Natural killer cell treated with Interleukin-12 subunit alpha and Interleukin-12 subunit beta and Interleukin-15 and Interleukin-18, amount 100 ng/mL, for 72 hours (primary cell): ENCODE data around the gene ST6GALNAC5. TPM values are rescaled to one million over a fixed set of nuclear protein-coding genes. Genes with fewer than 3 reads are reported as not detected.

Experiments
- ATAC-seq, 2 donors: fragments of 150-1000 bp; cut with Tn5 transposase in 1 of 2; sonication (Bioruptor Pico), chemical (Tn5 transposase) in 1 of 2; 2 replicates each; pipeline ENCODE4 v1.10.0; 2021
- DNase-seq: peaks from one replicate; pipeline ENCODE4 v3.0.0; 2022; ENCODE audit warnings: low spot score
- H3K27ac Mint-ChIP-seq, 2 donors: 1 replicate in 1 of 2; 2 replicates in 1 of 2; pipeline ENCODE4 v1.8.0; 2022; ENCODE audit warnings: mixed read lengths in 2 of 2, mild to moderate bottlenecking in 1 of 2, moderate library complexity in 1 of 2
- H3K27me3 Mint-ChIP-seq, 2 donors: 1 replicate in 1 of 2; 2 replicates in 1 of 2; pipeline ENCODE4 v1.8.0; 2022; ENCODE audit warnings: mixed read lengths in 2 of 2
- H3K36me3 Mint-ChIP-seq: one replicate; pipeline ENCODE4 v1.8.0; 2022; ENCODE audit warnings: mixed read lengths
- H3K4me1 Mint-ChIP-seq, 2 donors: 1 replicate in 1 of 2; 2 replicates in 1 of 2; pipeline ENCODE4 v1.8.0; 2022; ENCODE audit warnings: low read depth in 2 of 2, mixed read lengths in 2 of 2, mild to moderate bottlenecking in 1 of 2
- H3K4me3 Mint-ChIP-seq: one replicate; pipeline ENCODE4 v1.8.0; 2022; ENCODE audit warnings: mixed read lengths
- H3K9me3 Mint-ChIP-seq: 2 replicates; pipeline ENCODE4 v1.8.0; 2022; ENCODE audit warnings: mixed read lengths
- total RNA-seq, 2 donors: library from RNA; stranded (reverse); gene quantifications; one replicate each; pipeline ENCODE4 v1.2.3, GENCODE V29; 2022

The ST6GALNAC5 gene
- total RNA-seq, 2 donors from 2014 or later, result not detected

DNA sequence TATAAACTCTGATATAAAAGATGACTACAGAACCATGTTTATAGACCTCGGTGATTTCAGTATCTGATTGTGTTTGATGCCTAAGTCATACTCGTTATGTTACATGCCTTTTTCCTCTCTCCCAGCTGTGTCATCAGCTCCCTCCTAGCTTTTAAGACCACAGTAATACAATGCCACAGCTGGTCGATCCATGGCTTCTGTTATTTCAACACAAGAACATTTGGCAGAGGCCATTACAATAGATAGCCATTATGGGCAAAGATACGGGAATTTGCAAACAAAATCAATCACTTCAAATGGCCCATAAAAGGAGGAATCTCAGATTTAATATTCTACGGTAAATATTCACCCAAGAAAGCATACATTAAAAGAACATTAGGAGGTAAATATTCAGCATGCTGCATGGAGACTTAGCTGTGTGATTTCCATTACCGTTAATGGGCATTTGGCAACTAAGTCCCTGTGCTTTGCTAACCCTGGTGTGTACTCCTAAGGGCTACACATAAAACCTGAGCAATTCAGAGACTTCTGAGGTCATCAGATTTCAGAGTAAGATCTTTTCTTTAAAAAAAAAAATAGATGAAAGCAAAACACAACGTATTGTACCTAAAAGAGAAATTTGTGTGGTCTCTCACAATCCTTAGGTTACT lies 198.5 kb downstream of the ST6GALNAC5 start:
- Mint-ChIP-seq H3K36me3 (no peaks in the 10 kb centered on the region), H3K4me1 (no peaks in the 10 kb centered on the region), H3K9me3 (no peaks in the 10 kb centered on the region), H3K27ac (no peak overlapping the region), H3K4me3 (no peak overlapping the region), H3K27me3 (peaks cover 3 to 27% of the 10 kb centered on the region in 2 donors)
- ATAC-seq (no peak), DNase-seq (no peak)

- no peaks in the 10 kb centered on the region for H3K36me3 Mint-ChIP-seq
- H3K4me3 Mint-ChIP-seq, result no peak overlapping the region
- ATAC-seq (no peak), DNase-seq (no peak)
- no peak overlapping the region for H3K27ac Mint-ChIP-seq
- H3K9me3 Mint-ChIP-seq, result no peaks in the 10 kb centered on the region
- no peaks in the 10 kb centered on the region for H3K4me1 Mint-ChIP-seq
- peaks cover 0 to 19% of the 10 kb centered on the region in 2 donors for H3K27me3 Mint-ChIP-seq
Observed at GRCh38 chr1:77068013-77068412, 200.7 kb downstream of the ST6GALNAC5 start.

DNA sequence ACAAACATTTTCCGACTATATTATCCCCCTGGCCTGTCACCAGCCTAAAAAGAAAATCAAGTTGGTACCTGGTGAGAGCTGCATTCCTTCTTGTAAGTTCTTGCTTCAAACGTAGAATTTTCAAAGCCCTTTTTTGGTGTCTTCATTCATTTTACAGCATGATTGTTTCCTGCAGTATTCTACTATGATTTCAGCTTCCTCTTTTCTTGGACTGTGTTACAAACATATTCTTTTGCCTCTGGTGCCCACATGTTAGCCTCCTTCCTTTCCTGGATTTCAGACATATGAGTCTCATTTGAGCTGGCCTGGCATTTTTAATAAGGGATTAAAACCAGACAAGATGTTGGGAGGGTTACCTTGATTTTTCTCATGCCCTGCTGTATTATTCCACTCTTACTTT lies 209.5 kb downstream of the ST6GALNAC5 start:
- Mint-ChIP-seq H3K27ac (no peak overlapping the region), H3K27me3 (peaks cover 12 to 29% of the 10 kb centered on the region in 2 donors), H3K9me3 (no peaks in the 10 kb centered on the region), H3K4me1 (no peaks in the 10 kb centered on the region), H3K36me3 (no peaks in the 10 kb centered on the region), H3K4me3 (no peak overlapping the region)
- ATAC-seq (no peak), DNase-seq (no peak)

- ATAC-seq (no peak), DNase-seq (no peak)
- Mint-ChIP-seq H3K36me3 (peaks cover 7% of the 10 kb centered on the region), H3K27ac (no peak overlapping the region), H3K9me3 (no peaks in the 10 kb centered on the region), H3K27me3 (peaks cover 3 to 7% of the 10 kb centered on the region in 2 donors), H3K4me1 (no peaks in the 10 kb centered on the region), H3K4me3 (no peak overlapping the region)
Observed at GRCh38 chr1:77081834-77082233, 214.6 kb downstream of the ST6GALNAC5 start.

GRCh38 chr1:77084457-77084856 lies 217.2 kb downstream of the ST6GALNAC5 start:
- no peak for ATAC-seq
- no peak overlapping the region for H3K4me3 Mint-ChIP-seq
- no peaks in the 10 kb centered on the region for H3K4me1 Mint-ChIP-seq
- H3K9me3 Mint-ChIP-seq, result no peaks in the 10 kb centered on the region
- no peak overlapping the region for H3K27ac Mint-ChIP-seq
- H3K36me3 Mint-ChIP-seq, result peaks cover 7% of the 10 kb centered on the region
- no peak for DNase-seq
- H3K27me3 Mint-ChIP-seq, result peaks cover 0 to 7% of the 10 kb centered on the region in 2 donors

- Mint-ChIP-seq H3K36me3 (peaks cover 7% of the 10 kb centered on the region), H3K9me3 (no peaks in the 10 kb centered on the region), H3K27ac (no peak overlapping the region), H3K27me3 (peaks cover 0 to 5% of the 10 kb centered on the region in 2 donors), H3K4me3 (no peak overlapping the region), H3K4me1 (no peaks in the 10 kb centered on the region)
- no peak for DNase-seq
- no peak for ATAC-seq
Observed at GRCh38 chr1:77085109-77085508, 217.8 kb downstream of the ST6GALNAC5 start.

DNA sequence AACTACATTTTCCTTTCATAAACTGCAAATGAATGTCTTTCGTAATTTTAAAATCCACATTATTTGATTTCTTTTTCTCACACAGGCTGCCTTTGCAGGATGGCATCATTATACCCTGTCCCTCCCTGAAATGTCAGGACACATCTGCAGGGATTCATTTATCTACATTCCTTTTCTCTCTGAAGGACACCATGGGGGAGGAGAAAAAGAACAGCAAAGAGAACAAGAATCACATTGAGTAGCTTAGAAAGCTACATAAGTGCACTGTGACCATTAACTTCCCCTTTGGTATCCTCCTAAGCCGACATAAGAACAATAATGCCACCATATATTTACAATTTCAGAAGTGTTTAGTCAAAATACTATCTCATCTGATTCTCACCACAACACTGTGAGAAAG lies 222.5 kb downstream of the ST6GALNAC5 start:
- Mint-ChIP-seq H3K36me3 (peaks cover 7% of the 10 kb centered on the region), H3K27ac (no peak overlapping the region), H3K4me1 (no peaks in the 10 kb centered on the region), H3K9me3 (no peaks in the 10 kb centered on the region), H3K27me3 (no peaks in the 10 kb centered on the region), H3K4me3 (no peak overlapping the region)
- DNase-seq (no peak), ATAC-seq (no peak)

GRCh38 chr1:77095236-77095635 lies 228.0 kb downstream of the ST6GALNAC5 start:
- no peak for DNase-seq
- no peaks in the 10 kb centered on the region for H3K36me3 Mint-ChIP-seq
- H3K27ac Mint-ChIP-seq, result no peak overlapping the region
- no peaks in the 10 kb centered on the region for H3K27me3 Mint-ChIP-seq
- H3K9me3 Mint-ChIP-seq, result no peaks in the 10 kb centered on the region
- no peak overlapping the region for H3K4me3 Mint-ChIP-seq
- no peaks in the 10 kb centered on the region for H3K4me1 Mint-ChIP-seq
- no peak for ATAC-seq

DNA sequence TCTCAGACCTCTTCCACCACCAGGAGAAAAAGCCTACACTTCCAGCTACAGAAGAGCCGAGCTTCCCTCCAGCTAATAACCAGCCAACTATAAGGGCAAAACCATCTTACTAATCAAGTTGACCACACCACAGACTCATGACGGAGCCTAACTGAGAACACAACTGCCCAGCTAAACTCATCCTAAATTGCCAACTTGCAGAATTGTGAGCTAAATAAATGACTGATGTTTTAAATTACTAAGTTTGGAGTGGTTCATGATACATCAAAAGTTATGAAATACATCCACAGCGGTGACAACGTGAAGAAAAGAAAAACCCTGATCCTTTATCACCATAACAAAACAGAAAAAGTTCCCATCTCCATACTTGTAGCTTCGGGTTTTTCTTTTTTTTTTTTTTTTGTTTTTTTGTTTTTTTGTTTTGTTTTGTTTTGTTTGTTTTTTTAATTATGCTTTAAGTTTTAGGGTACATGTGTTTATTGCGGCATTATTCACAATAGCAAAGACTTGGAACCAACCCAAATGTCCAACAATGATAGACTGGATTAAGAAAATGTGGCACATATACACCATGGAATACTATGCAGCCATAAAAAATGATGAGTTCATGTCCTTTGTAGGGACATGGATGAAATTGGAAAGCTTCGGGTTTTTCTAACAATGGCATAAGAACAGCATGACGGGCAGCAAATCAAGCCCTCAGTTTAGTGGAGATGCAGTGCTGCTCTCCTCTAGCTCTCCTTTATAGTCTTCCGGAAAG lies 229.4 kb downstream of the ST6GALNAC5 start:
- no peak for DNase-seq
- Mint-ChIP-seq H3K9me3 (no peaks in the 10 kb centered on the region), H3K4me3 (no peak overlapping the region), H3K36me3 (no peaks in the 10 kb centered on the region), H3K27me3 (no peaks in the 10 kb centered on the region), H3K27ac (no peak overlapping the region), H3K4me1 (no peaks in the 10 kb centered on the region)
- no peak for ATAC-seq

DNA sequence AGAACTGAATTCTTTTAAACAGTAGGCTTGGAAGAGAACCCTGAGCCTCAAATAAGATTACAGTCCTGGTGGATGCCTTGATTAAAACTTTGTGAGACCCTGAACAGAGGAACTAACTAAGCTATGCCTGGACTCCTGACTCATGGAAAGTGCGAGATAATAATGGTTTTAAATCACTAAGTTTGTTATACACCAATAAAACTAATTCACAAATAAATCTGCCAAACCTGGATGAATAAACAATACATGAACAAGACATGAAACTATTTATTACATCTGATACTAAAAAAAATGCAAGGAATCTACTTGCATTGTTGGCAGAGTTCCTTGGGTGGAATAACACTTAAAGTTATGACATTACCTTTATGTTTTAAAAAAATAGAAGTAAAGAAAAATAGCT lies 233.6 kb downstream of the ST6GALNAC5 start:
- H3K36me3 Mint-ChIP-seq, result no peaks in the 10 kb centered on the region
- no peaks in the 10 kb centered on the region for H3K27me3 Mint-ChIP-seq
- no peak overlapping the region for H3K27ac Mint-ChIP-seq
- DNase-seq (no peak), ATAC-seq (no peak)
- H3K9me3 Mint-ChIP-seq, result no peaks in the 10 kb centered on the region
- no peak overlapping the region for H3K4me3 Mint-ChIP-seq
- H3K4me1 Mint-ChIP-seq, result no peaks in the 10 kb centered on the region

DNA sequence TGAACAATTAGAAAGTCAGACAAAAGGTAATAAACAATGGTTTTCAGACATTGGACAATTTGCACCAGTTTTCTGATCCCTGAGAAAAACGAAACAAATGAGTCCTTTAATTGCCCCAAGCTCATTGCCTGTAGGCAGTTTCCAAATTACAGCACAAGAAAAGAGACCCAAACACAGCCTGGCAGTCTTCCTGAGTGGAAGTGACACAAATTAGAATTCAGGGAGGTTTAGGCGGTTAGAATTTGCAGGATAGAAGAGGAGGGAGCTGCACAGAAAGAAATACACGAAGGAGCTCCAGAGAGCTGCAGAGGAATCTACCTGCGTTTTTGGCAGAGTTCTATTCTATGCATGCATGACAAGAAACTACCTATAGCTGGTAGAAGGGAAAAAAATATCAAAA lies 236.2 kb downstream of the ST6GALNAC5 start:
- Mint-ChIP-seq H3K9me3 (no peaks in the 10 kb centered on the region), H3K27me3 (no peaks in the 10 kb centered on the region), H3K36me3 (peaks cover 1% of the 10 kb centered on the region), H3K4me1 (no peaks in the 10 kb centered on the region), H3K4me3 (no peak overlapping the region), H3K27ac (no peak overlapping the region)
- ATAC-seq (no peak), DNase-seq (no peak)

DNA sequence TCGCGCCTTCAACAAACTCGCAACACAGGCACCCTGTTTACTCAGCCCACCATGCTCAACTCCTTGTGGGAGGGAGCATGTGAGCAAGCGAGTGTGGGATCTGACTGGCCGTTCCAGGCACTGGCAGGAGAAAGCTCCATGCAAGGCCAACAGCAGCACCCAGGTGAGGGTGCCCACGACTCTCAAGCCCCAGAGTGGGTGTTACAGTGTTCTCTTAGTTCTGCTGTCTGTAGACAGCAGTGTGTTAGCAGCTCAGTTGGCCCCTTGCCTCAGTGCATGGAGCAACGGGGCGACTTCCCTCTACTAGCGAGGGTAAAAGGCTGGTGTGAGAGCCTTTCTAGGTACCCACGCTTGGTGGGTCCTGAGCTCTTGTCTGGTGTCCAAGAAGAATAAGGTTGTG lies 237.4 kb downstream of the ST6GALNAC5 start:
- H3K36me3 Mint-ChIP-seq, result peaks cover 6% of the 10 kb centered on the region
- H3K27ac Mint-ChIP-seq, result no peak overlapping the region
- H3K27me3 Mint-ChIP-seq, result no peaks in the 10 kb centered on the region
- no peak overlapping the region for H3K4me3 Mint-ChIP-seq
- ATAC-seq (no peak), DNase-seq (no peak)
- no peaks in the 10 kb centered on the region for H3K9me3 Mint-ChIP-seq
- H3K4me1 Mint-ChIP-seq, result no peaks in the 10 kb centered on the region
